Naive B cell (primary cell): ENCODE data around the gene KRT85. TPM values are rescaled to one million over a fixed set of nuclear protein-coding genes. Genes with fewer than 3 reads are reported as not detected.

Experiments
- ATAC-seq, 2 donors: fragments of 150-1000 bp; cut with Tn5 transposase; 2 replicates each; pipeline ENCODE4 v1.10.0; 2021; ENCODE audit warnings: low read depth in 2 of 2, mild to moderate bottlenecking in 2 of 2, moderate library complexity in 2 of 2
- DNase-seq: peaks from one replicate; pipeline ENCODE4 v3.0.0; 2022
- H3K27ac Mint-ChIP-seq, 6 donors: one replicate each; pipeline ENCODE4 v1.8.0; 2020 to 2022; ENCODE audit warnings: mild to moderate bottlenecking in 6 of 6, mixed read lengths in 6 of 6, moderate library complexity in 5 of 6, inconsistent platforms in 2 of 6
- H3K27me3 Mint-ChIP-seq, 3 donors: one replicate each; pipeline ENCODE4 v1.8.0; 2021 to 2022; ENCODE audit warnings: mixed read lengths in 3 of 3, mild to moderate bottlenecking in 1 of 3
- H3K36me3 Mint-ChIP-seq, 2 donors: one replicate each; pipeline ENCODE4 v1.8.0; 2020 to 2022; ENCODE audit warnings: mixed read lengths in 2 of 2, inconsistent platforms in 1 of 2, mild to moderate bottlenecking in 1 of 2
- H3K4me1 Mint-ChIP-seq, 3 donors: one replicate each; pipeline ENCODE4 v1.8.0; 2020 to 2022; ENCODE audit warnings: mixed read lengths in 3 of 3, inconsistent platforms in 1 of 3, mild to moderate bottlenecking in 1 of 3, moderate library complexity in 1 of 3
- H3K4me3 Mint-ChIP-seq, 8 donors: one replicate each; pipeline ENCODE4 v1.8.0; 2020 to 2022; ENCODE audit warnings: mild to moderate bottlenecking in 8 of 8, mixed read lengths in 8 of 8, moderate library complexity in 8 of 8, inconsistent platforms in 2 of 8
- H3K9me3 Mint-ChIP-seq, 7 donors: one replicate each; pipeline ENCODE4 v1.8.0; 2020 to 2022; ENCODE audit warnings: mixed read lengths in 7 of 7, mild to moderate bottlenecking in 5 of 7, inconsistent platforms in 2 of 7, moderate library complexity in 1 of 7
- polyA plus RNA-seq, 6 donors: library from polyadenylated mRNA; unstranded; fragments of 300-500 nt; fragmentation: Illumina TruSeq; gene quantifications; one replicate each; pipeline ENCODE4 v1.2.3, GENCODE V29; 2021; ENCODE audit warnings: low read depth in 6 of 6

KRT85 gene
- polyA plus RNA-seq, 6 donors from 2014 or later, result not detected

- no peak overlapping the region for H3K4me3 Mint-ChIP-seq
- H3K27ac Mint-ChIP-seq, result no peak overlapping the region
- no peaks in the 10 kb centered on the region for H3K36me3 Mint-ChIP-seq
- ATAC-seq (no peak), DNase-seq (no peak)
- peaks cover 4 to 57% (median 21%) of the 10 kb centered on the region in 3 donors for H3K27me3 Mint-ChIP-seq
- no peaks in the 10 kb centered on the region for H3K4me1 Mint-ChIP-seq
- H3K9me3 Mint-ChIP-seq, result peaks cover 0 to 1% (median 0%) of the 10 kb centered on the region in 7 donors
Measured at GRCh38 chr12:52402873-52403540, 35.7 kb upstream of the KRT85 start.

GRCh38 chr12:52402377-52402776 lies 35.1 kb upstream of the KRT85 start:
- Mint-ChIP-seq H3K4me3 (no peak overlapping the region), H3K27me3 (peaks cover 4 to 51% (median 16%) of the 10 kb centered on the region in 3 donors), H3K36me3 (no peaks in the 10 kb centered on the region), H3K27ac (no peak overlapping the region), H3K9me3 (no peaks in the 10 kb centered on the region), H3K4me1 (no peaks in the 10 kb centered on the region)
- DNase-seq (no peak), ATAC-seq (no peak)

- Mint-ChIP-seq H3K27me3 (peaks cover 4 to 48% (median 20%) of the 10 kb centered on the region in 3 donors), H3K9me3 (no peaks in the 10 kb centered on the region), H3K4me3 (no peak overlapping the region), H3K27ac (peak overlapping the region in 1 of 6 donors; percentile 76), H3K4me1 (no peaks in the 10 kb centered on the region), H3K36me3 (no peaks in the 10 kb centered on the region)
- DNase-seq (no peak), ATAC-seq (no peak)
Measured at GRCh38 chr12:52401926-52402325, 34.6 kb upstream of the KRT85 start.

GRCh38 chr12:52401526-52401925 lies 34.2 kb upstream of the KRT85 start:
- ATAC-seq (no peak), DNase-seq (no peak)
- H3K4me1 Mint-ChIP-seq, result no peaks in the 10 kb centered on the region
- H3K27me3 Mint-ChIP-seq, result peaks cover 4 to 48% (median 24%) of the 10 kb centered on the region in 3 donors
- H3K9me3 Mint-ChIP-seq, result no peaks in the 10 kb centered on the region
- H3K4me3 Mint-ChIP-seq, result no peak overlapping the region
- no peak overlapping the region for H3K27ac Mint-ChIP-seq
- no peaks in the 10 kb centered on the region for H3K36me3 Mint-ChIP-seq

GRCh38 chr12:52400906-52401305 lies 33.6 kb upstream of the KRT85 start:
- Mint-ChIP-seq H3K9me3 (no peaks in the 10 kb centered on the region), H3K27ac (no peak overlapping the region), H3K4me3 (no peak overlapping the region), H3K4me1 (no peaks in the 10 kb centered on the region), H3K36me3 (no peaks in the 10 kb centered on the region), H3K27me3 (peaks cover 4 to 42% (median 30%) of the 10 kb centered on the region in 3 donors)
- no peak for ATAC-seq
- no peak for DNase-seq

GRCh38 chr12:52399756-52400155 lies 32.5 kb upstream of the KRT85 start:
- Mint-ChIP-seq H3K9me3 (no peaks in the 10 kb centered on the region), H3K27me3 (peaks cover 4 to 40% (median 36%) of the 10 kb centered on the region in 3 donors), H3K27ac (no peak overlapping the region), H3K36me3 (no peaks in the 10 kb centered on the region), H3K4me3 (no peak overlapping the region), H3K4me1 (no peaks in the 10 kb centered on the region)
- DNase-seq (no peak), ATAC-seq (no peak)

GRCh38 chr12:52398176-52398575 lies 30.9 kb upstream of the KRT85 start:
- no peaks in the 10 kb centered on the region for H3K4me1 Mint-ChIP-seq
- no peaks in the 10 kb centered on the region for H3K9me3 Mint-ChIP-seq
- H3K36me3 Mint-ChIP-seq, result no peaks in the 10 kb centered on the region
- no peak overlapping the region for H3K4me3 Mint-ChIP-seq
- no peak overlapping the region for H3K27ac Mint-ChIP-seq
- DNase-seq (no peak), ATAC-seq (no peak)
- H3K27me3 Mint-ChIP-seq, result peaks cover 4 to 41% (median 37%) of the 10 kb centered on the region in 3 donors

GRCh38 chr12:52396656-52397055 lies 29.4 kb upstream of the KRT85 start:
- Mint-ChIP-seq H3K36me3 (no peaks in the 10 kb centered on the region), H3K27me3 (peaks cover 0 to 51% (median 29%) of the 10 kb centered on the region in 3 donors), H3K27ac (no peak overlapping the region), H3K4me3 (no peak overlapping the region), H3K4me1 (no peaks in the 10 kb centered on the region), H3K9me3 (no peaks in the 10 kb centered on the region)
- no peak for DNase-seq
- no peak for ATAC-seq

GRCh38 chr12:52395761-52396434 lies 28.6 kb upstream of the KRT85 start:
- H3K4me3 Mint-ChIP-seq, result no peak overlapping the region
- H3K4me1 Mint-ChIP-seq, result no peaks in the 10 kb centered on the region
- peaks cover 0 to 53% (median 29%) of the 10 kb centered on the region in 3 donors for H3K27me3 Mint-ChIP-seq
- H3K9me3 Mint-ChIP-seq, result no peaks in the 10 kb centered on the region
- H3K36me3 Mint-ChIP-seq, result no peaks in the 10 kb centered on the region
- no peak overlapping the region for H3K27ac Mint-ChIP-seq
- DNase-seq (no peak), ATAC-seq (no peak)

GRCh38 chr12:52394836-52395405 lies 27.6 kb upstream of the KRT85 start:
- no peaks in the 10 kb centered on the region for H3K4me1 Mint-ChIP-seq
- H3K9me3 Mint-ChIP-seq, result no peaks in the 10 kb centered on the region
- ATAC-seq, result no peak
- H3K27ac Mint-ChIP-seq, result no peak overlapping the region
- H3K4me3 Mint-ChIP-seq, result peak overlapping the region in 1 of 8 donors; percentile 59
- no peak for DNase-seq
- H3K36me3 Mint-ChIP-seq, result no peaks in the 10 kb centered on the region
- H3K27me3 Mint-ChIP-seq, result peaks cover 0 to 46% (median 28%) of the 10 kb centered on the region in 3 donors

- H3K36me3 Mint-ChIP-seq, result no peaks in the 10 kb centered on the region
- no peak for ATAC-seq
- H3K27ac Mint-ChIP-seq, result peak overlapping the region in 1 of 6 donors; percentile 60
- H3K4me1 Mint-ChIP-seq, result no peaks in the 10 kb centered on the region
- no peaks in the 10 kb centered on the region for H3K9me3 Mint-ChIP-seq
- no peak overlapping the region for H3K4me3 Mint-ChIP-seq
- peaks cover 0 to 45% (median 15%) of the 10 kb centered on the region in 3 donors for H3K27me3 Mint-ChIP-seq
- no peak for DNase-seq
Measured at GRCh38 chr12:52392465-52393007, 25.3 kb upstream of the KRT85 start.

- H3K27ac Mint-ChIP-seq, result no peak overlapping the region
- H3K9me3 Mint-ChIP-seq, result no peaks in the 10 kb centered on the region
- ATAC-seq, result no peak
- no peak for DNase-seq
- no peaks in the 10 kb centered on the region for H3K4me1 Mint-ChIP-seq
- no peaks in the 10 kb centered on the region for H3K36me3 Mint-ChIP-seq
- H3K4me3 Mint-ChIP-seq, result no peak overlapping the region
- peaks cover 0 to 38% (median 15%) of the 10 kb centered on the region in 3 donors for H3K27me3 Mint-ChIP-seq
Measured at GRCh38 chr12:52391618-52392002, 24.3 kb upstream of the KRT85 start.

GRCh38 chr12:52390739-52391617 lies 23.7 kb upstream of the KRT85 start:
- DNase-seq (no peak), ATAC-seq (no peak)
- H3K4me3 Mint-ChIP-seq, result no peak overlapping the region
- H3K27ac Mint-ChIP-seq, result no peak overlapping the region
- H3K27me3 Mint-ChIP-seq, result peaks cover 0 to 32% (median 15%) of the 10 kb centered on the region in 3 donors
- H3K36me3 Mint-ChIP-seq, result no peaks in the 10 kb centered on the region
- H3K9me3 Mint-ChIP-seq, result no peaks in the 10 kb centered on the region
- no peaks in the 10 kb centered on the region for H3K4me1 Mint-ChIP-seq
